ENCODE results near the gene ZFYVE27. TPM values are rescaled to one million over a fixed set of nuclear protein-coding genes. Genes with fewer than 3 reads are reported as not detected.

Gene ZFYVE27
- total RNA-seq, 3 donors from 2014 or later, result 48.8 to 83.7 (median 55.0) TPM

DNA sequence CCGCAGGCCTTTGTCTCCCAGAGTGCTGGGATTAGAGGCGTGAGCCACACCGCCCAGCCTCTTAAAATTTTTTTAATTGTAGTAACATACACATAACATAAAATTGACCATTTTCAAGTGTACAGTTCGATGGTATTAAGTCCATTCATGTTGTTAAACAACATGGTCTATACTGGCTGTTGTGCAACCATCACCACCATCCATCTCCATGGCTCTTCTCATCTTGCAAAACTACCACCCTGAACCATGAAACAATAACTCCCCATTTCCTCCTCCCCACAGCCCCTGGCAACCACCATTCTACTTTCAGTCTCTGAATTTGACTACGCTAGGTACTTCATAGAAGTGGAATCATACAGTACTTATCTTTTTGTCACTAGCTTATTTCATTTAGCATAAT is 7.9 kb upstream of the ZFYVE27 start:
- no peaks in the 10 kb centered on the region for H3K9me3 ChIP-seq
- no peak for ATAC-seq
- intact Hi-C loops (cut with DNase I, micrococcal nuclease), result no loop called here

DNA sequence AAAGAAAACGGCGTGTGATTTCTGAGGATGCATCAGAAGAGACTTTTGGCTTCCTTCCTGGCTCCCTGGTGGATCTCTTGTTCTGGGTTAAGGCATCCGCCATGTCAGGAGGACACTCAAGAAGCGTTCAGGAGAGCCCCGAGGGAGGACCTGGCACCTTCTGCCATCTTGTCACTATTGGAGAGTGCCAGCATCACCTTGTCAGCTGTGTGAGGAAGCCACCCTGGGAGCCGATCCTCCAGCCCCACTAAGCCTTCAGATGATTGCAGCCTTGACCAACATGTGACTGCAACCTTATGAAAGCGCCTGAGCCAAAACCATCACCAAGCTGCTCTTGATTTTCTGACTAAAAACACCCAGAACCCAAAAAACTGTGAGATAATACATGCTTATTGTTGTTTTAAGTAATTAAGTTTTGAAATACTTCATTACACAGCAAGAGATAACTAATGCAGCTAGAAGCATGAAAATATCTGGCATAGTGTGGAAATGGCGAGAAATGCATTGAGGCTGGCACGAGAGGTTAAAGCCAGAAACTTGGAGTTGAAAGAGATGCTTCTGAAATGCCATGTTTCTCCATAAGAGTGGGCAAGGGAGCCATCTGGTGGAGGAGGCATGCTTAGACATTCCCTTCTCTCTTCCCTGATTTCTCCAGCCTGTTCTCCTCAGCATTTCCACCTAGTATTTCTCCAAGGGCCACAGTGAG is 5.4 kb upstream of the ZFYVE27 start:
- peaks cover 7% of the 10 kb centered on the region for H3K4me1 ChIP-seq (ENCODE audit: low read depth)
- TF ChIP-seq CTCF (IDR thresholded peaks at IDR 0.05), result peak; percentile 50
- intact Hi-C loops (cut with DNase I, micrococcal nuclease), result no loop called here
- no peak overlapping the region for H3K4me3 ChIP-seq
- H3K9me3 ChIP-seq, result no peaks in the 10 kb centered on the region
- ATAC-seq (peak; percentile 89), DNase-seq (peak in 1 of 3 donors; percentile 89)
- no peaks in the 10 kb centered on the region for H3K36me3 ChIP-seq (ENCODE audit: low read depth)

More for the DNA sequence above, 7.9 kb upstream of the ZFYVE27 start:
- no peak for TF ChIP-seq CTCF (IDR thresholded peaks at IDR 0.05)
- Histone ChIP-seq H3K36me3 (ENCODE audit: low read depth) (no peaks in the 10 kb centered on the region), H3K4me3 (no peak overlapping the region), H3K4me1 (ENCODE audit: low read depth) (peaks cover 16% of the 10 kb centered on the region)
- DNase-seq, result no peak

DNA sequence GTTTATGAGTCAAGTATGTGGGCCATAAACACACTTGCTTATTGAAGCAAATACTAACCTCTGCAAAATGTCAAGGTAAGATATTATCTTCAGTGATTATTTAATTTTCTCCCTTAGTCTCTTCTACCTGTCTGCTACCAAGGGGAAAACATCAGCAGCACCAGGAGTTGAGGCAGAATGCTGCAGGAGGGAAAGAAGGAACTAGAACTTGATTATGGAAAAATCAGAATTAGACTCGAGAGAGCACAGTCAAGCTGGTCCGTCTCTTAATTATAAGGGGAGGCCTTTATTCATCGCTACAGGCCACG is 4.9 kb upstream of the ZFYVE27 start:
- H3K36me3 ChIP-seq (ENCODE audit: low read depth), result no peaks in the 10 kb centered on the region
- no peak overlapping the region for H3K4me3 ChIP-seq
- H3K9me3 ChIP-seq, result no peaks in the 10 kb centered on the region
- no peak for ATAC-seq
- H3K4me1 ChIP-seq (ENCODE audit: low read depth), result peaks cover 5% of the 10 kb centered on the region
- DNase-seq, result no peak
- no peak for TF ChIP-seq CTCF (IDR thresholded peaks at IDR 0.05)
- intact Hi-C loops (cut with DNase I, micrococcal nuclease), result no loop called here

- ATAC-seq (no peak), DNase-seq (no peak)
- Histone ChIP-seq H3K4me1 (ENCODE audit: low read depth) (peaks cover 12% of the 10 kb centered on the region), H3K9me3 (no peaks in the 10 kb centered on the region), H3K4me3 (no peak overlapping the region), H3K36me3 (ENCODE audit: low read depth) (no peaks in the 10 kb centered on the region)
- intact Hi-C loops (cut with DNase I, micrococcal nuclease), result no loop called here
- no peak for TF ChIP-seq CTCF (IDR thresholded peaks at IDR 0.05)
Measured at GRCh38 chr10:97733256-97733655, 3.7 kb upstream of the ZFYVE27 start.

DNA sequence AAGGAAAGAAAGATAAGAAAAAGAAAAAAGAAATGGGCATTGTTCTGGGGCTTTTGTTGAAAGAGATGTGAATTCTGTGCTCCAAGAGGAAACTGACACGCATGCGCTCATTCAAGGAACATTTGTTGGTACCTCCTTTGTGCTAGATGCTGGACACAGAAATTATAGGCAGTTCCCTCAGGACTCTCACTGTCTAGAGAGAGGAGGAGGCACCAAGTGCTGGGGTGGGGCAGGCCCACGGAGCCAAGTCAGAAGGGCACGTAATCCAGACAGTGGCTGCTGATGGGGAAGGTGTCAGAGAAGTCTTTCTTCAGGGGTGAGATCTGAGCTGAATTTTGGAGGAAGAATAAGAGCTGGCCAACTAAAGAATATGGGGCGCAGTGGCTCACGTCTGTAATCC is 2.9 kb upstream of the ZFYVE27 start:
- intact Hi-C loops (cut with DNase I, micrococcal nuclease), result no loop called here
- no peak for DNase-seq

More for the DNA sequence above, 2.9 kb upstream of the ZFYVE27 start:
- H3K36me3 ChIP-seq (ENCODE audit: low read depth), result no peaks in the 10 kb centered on the region
- no peak for ATAC-seq
- peaks cover 20% of the 10 kb centered on the region for H3K4me1 ChIP-seq (ENCODE audit: low read depth)
- no peaks in the 10 kb centered on the region for H3K9me3 ChIP-seq
- H3K4me3 ChIP-seq, result no peak overlapping the region
- no peak for TF ChIP-seq CTCF (IDR thresholded peaks at IDR 0.05)
